Fibroblast of the conjunctiva (primary cell): ENCODE measurements around the gene B3GNT2.

Experiments used
- DNase-seq: peaks from one replicate; pipeline ENCODE4 v3.0.0-alpha.2; 2010; ENCODE audit warnings: low read depth

The B3GNT2 gene

GRCh38 chr2:62205554-62205953 lies 9.6 kb downstream of the B3GNT2 start:
- DNase-seq = no peak

- DNase-seq = no peak
Observed at GRCh38 chr2:62206024-62206423, 10.1 kb downstream of the B3GNT2 start.

GRCh38 chr2:62207491-62207890 lies 11.6 kb downstream of the B3GNT2 start:
- no peak for DNase-seq

- no peak for DNase-seq
Observed at GRCh38 chr2:62208074-62208757, 12.3 kb downstream of the B3GNT2 start.

GRCh38 chr2:62208758-62209114 lies 12.8 kb downstream of the B3GNT2 start:
- no peak for DNase-seq

GRCh38 chr2:62209427-62209991 lies 13.6 kb downstream of the B3GNT2 start:
- DNase-seq = no peak

- DNase-seq = no peak
Observed at GRCh38 chr2:62215306-62216064, 19.6 kb downstream of the B3GNT2 start.

GRCh38 chr2:62216113-62216512 lies 20.2 kb downstream of the B3GNT2 start:
- DNase-seq = no peak

GRCh38 chr2:62216616-62217015 lies 20.7 kb downstream of the B3GNT2 start:
- DNase-seq = peak; percentile 68

- no peak for DNase-seq
Observed at GRCh38 chr2:62217421-62217820, 21.5 kb downstream of the B3GNT2 start.

GRCh38 chr2:62217970-62218369 lies 22.1 kb downstream of the B3GNT2 start:
- no peak for DNase-seq

GRCh38 chr2:62219407-62220159 lies 23.7 kb downstream of the B3GNT2 start:
- DNase-seq = no peak

GRCh38 chr2:62221141-62221540 lies 25.2 kb downstream of the B3GNT2 start:
- peak; percentile 27 for DNase-seq

- DNase-seq = no peak
Observed at GRCh38 chr2:62222171-62222570, 26.3 kb downstream of the B3GNT2 start.

GRCh38 chr2:62222674-62223073 lies 26.8 kb downstream of the B3GNT2 start:
- no peak for DNase-seq

- no peak for DNase-seq
Observed at GRCh38 chr2:62224976-62225375, 29.1 kb downstream of the B3GNT2 start.

GRCh38 chr2:62227386-62228075 lies 31.6 kb downstream of the B3GNT2 start:
- DNase-seq = no peak

- DNase-seq = no peak
Observed at GRCh38 chr2:62229082-62229605, 33.2 kb downstream of the B3GNT2 start.

- no peak for DNase-seq
Observed at GRCh38 chr2:62231541-62231940, 35.6 kb downstream of the B3GNT2 start.

GRCh38 chr2:62234755-62235655 lies 39.1 kb downstream of the B3GNT2 start:
- no peak for DNase-seq

- DNase-seq = no peak
Observed at GRCh38 chr2:62236499-62236898, 40.6 kb downstream of the B3GNT2 start.
